Measurements from ENCODE around the gene FPGS.
"Not testable (repeated sequence)": the region's sequence is repeated elsewhere in the genome, so short reads cannot be mapped to it uniquely, and the experiment has no call there.

The FPGS gene

GRCh38 chr9:127841087-127841835, 38.6 kb downstream of the FPGS start:
- DNase-seq = no peak

- DNase-seq = no peak
Observed at GRCh38 chr9:127844821-127845359, 42.2 kb downstream of the FPGS start.

- not testable (repeated sequence) for DNase-seq
Observed at GRCh38 chr9:127845619-127846018, 42.9 kb downstream of the FPGS start.

GRCh38 chr9:127846443-127847177, 43.9 kb downstream of the FPGS start:
- DNase-seq = no peak

- DNase-seq = no peak
Observed at GRCh38 chr9:127847178-127847510, 44.5 kb downstream of the FPGS start.

- no peak for DNase-seq
Observed at GRCh38 chr9:127847833-127848755, 45.4 kb downstream of the FPGS start.

GRCh38 chr9:127848756-127849504, 46.2 kb downstream of the FPGS start:
- no peak for DNase-seq

GRCh38 chr9:127850286-127850830, 47.7 kb downstream of the FPGS start:
- no peak for DNase-seq

- no peak for DNase-seq
Observed at GRCh38 chr9:127852829-127853228, 50.1 kb downstream of the FPGS start.

GRCh38 chr9:127853312-127854183, 50.9 kb downstream of the FPGS start:
- no peak for DNase-seq

- DNase-seq = no peak
Observed at GRCh38 chr9:127854184-127854806, 51.6 kb downstream of the FPGS start, which contains the start of gene ENG. ENG (minus strand) TSS chr9:127854658; CDS start chr9:127854355, 303 bp downstream.

- DNase-seq = no peak
Observed at GRCh38 chr9:127854960-127855359, 52.3 kb downstream of the FPGS start.

GRCh38 chr9:127855522-127855921, 52.8 kb downstream of the FPGS start:
- no peak for DNase-seq

GRCh38 chr9:127856094-127856728, 53.5 kb downstream of the FPGS start:
- no peak for DNase-seq

- no peak for DNase-seq
Observed at GRCh38 chr9:127856729-127857116, 54.0 kb downstream of the FPGS start.

- no peak for DNase-seq
Observed at GRCh38 chr9:127857278-127857677, 54.6 kb downstream of the FPGS start.

GRCh38 chr9:127858041-127858512, 55.4 kb downstream of the FPGS start:
- no peak for DNase-seq

GRCh38 chr9:127860260-127860659, 57.6 kb downstream of the FPGS start:
- no peak for DNase-seq

GRCh38 chr9:127860779-127861178, 58.1 kb downstream of the FPGS start:
- no peak for DNase-seq
